Right lung (tissue), 10 donors: ENCODE results near the gene MS4A8. TPM values are rescaled to one million over a fixed set of nuclear protein-coding genes. Genes with fewer than 3 reads are reported as not detected.
"Not testable (repeated sequence)": the region's sequence is repeated elsewhere in the genome, so short reads cannot be mapped to it uniquely, and the experiment has no call there.

Source experiments
- DNase-seq, 2 donors: peaks; one replicate each; pipeline ENCODE4 v3.0.0-alpha.2; 2013
- long read RNA-seq, 8 donors: transcript quantifications; one replicate each; lab custom pipeline, GENCODE V29; 2026
- polyA plus RNA-seq, 5 donors: library from polyadenylated mRNA; unstranded; fragments of 120-200 nt; gene quantifications; one replicate each; pipeline versions ENCODE4 v1.2.1 to v1.2.3, GENCODE V29; 2013; ENCODE audit warnings: inconsistent platforms in 1 of 5, low replicate concordance in 1 of 5; ENCODE audit not compliant: insufficient read length in 5 of 5, insufficient read depth in 1 of 5

Gene MS4A8, protein sequence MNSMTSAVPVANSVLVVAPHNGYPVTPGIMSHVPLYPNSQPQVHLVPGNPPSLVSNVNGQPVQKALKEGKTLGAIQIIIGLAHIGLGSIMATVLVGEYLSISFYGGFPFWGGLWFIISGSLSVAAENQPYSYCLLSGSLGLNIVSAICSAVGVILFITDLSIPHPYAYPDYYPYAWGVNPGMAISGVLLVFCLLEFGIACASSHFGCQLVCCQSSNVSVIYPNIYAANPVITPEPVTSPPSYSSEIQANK
- polyA plus RNA-seq, result 10 to 100 TPM in 4 of 5 donors, 1 to 10 TPM in 1; 6.7 to 19.3 (median 13.2) TPM
- long read RNA-seq, donor 1, transcript MS4A8-201 (7 exons, 1,353 nt), result major isoform, 6 of 8 reads
- long read RNA-seq, donor 1, partial matches to known transcripts, result 0 of 8 reads
- long read RNA-seq, donor 1, other reads (novel, unspliced or antisense), result 0 of 8 reads
- long read RNA-seq, donor 2, partial matches to known transcripts, result 0 of 1 reads
- long read RNA-seq, donor 2, other reads (novel, unspliced or antisense), result 0 of 1 reads
- long read RNA-seq, donor 3, partial matches to known transcripts, result 0 of 4 reads
- long read RNA-seq, donor 3, other reads (novel, unspliced or antisense), result 0 of 4 reads
- long read RNA-seq, donor 4, partial matches to known transcripts, result 0 of 3 reads
- long read RNA-seq, donor 4, other reads (novel, unspliced or antisense), result 0 of 3 reads
- long read RNA-seq, donor 5, partial matches to known transcripts, result 0 of 3 reads
- long read RNA-seq, donor 5, other reads (novel, unspliced or antisense), result 0 of 3 reads
- long read RNA-seq, donor 6, transcript MS4A8-201 (7 exons, 1,353 nt), result major isoform, 6 of 7 reads
- long read RNA-seq, donor 6, partial matches to known transcripts, result 0 of 7 reads
- long read RNA-seq, donor 6, other reads (novel, unspliced or antisense), result 0 of 7 reads
- long read RNA-seq, donor 7, partial matches to known transcripts, result 0 of 3 reads
- long read RNA-seq, donor 7, other reads (novel, unspliced or antisense), result 0 of 3 reads
- long read RNA-seq, donor 8, result 0 reads

DNA sequence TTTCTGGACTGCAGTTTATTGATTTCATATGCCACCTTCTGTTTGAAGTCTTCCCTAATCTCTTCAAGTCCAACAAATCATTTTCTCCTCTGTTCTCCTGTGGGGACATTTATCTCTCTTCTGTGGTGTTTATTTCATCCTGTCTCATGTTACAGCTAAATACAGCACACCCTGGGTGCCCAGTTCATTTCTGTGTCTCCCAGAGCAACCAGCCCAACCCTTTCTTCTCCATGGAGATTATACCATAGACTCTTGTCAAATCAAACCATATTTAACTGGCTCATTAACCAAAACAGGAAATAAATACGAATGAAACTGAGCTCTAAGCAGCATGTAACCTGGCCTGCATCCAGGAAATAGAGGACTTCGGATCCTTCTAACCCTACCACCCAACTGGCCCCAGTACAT is at the start of gene MS4A8:
MS4A8 (plus strand) TSS at position 329 of the 408 bp plus-strand sequence. CDS start 1,249 bp downstream, outside the sequence.
- no peak for DNase-seq

GRCh38 chr11:60657888-60658287 is 41.5 kb upstream of the MS4A8 start:
- DNase-seq, result peak; percentile 14 to 25

DNA sequence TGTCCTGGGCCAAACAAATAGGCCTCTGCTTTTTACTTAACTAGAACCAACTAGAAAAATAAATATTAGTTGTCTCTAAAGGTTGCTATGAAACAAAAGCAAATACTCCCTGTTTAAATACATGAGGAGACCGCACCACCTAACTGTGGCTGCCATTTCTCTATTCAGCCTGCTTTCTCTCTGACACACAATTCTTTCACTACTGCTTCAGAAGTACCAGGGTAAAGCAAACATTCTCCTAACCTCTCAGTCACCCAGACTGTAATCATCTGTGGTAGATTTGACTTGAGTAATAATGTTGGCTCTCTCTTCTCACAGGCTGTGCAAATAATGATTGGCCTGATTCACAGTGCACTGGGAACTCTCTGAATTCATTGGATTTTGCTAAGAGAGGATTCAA is 41.0 kb upstream of the MS4A8 start:
- peak; percentile 29 to 36 for DNase-seq

DNA sequence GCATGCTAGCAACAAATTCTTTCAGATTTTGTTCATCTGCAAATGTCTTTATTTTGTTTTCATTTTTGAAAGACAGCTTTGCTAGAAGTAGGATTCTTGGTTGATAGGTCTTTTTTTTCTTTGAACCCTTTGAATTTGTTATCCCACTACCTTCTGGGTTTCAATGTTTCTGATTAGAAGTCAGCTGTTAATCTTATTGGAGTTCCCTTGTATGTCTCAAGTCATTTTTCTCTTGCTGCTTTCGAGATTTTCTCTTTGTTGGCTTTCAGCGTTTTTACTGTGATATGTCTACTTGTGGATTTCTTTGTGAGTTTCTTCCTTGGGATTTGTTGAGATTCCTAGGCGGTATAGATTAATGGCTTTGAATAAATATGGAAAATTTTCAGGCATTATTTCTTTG is 27.2 kb upstream of the MS4A8 start:
- DNase-seq, result no peak

- DNase-seq, result not testable (repeated sequence)
Observed at GRCh38 chr11:60678231-60678630, 21.2 kb upstream of the MS4A8 start.

- DNase-seq, result no peak
Observed at GRCh38 chr11:60679879-60680278, 19.5 kb upstream of the MS4A8 start.

GRCh38 chr11:60680455-60681119 is 18.8 kb upstream of the MS4A8 start:
- no peak for DNase-seq

DNA sequence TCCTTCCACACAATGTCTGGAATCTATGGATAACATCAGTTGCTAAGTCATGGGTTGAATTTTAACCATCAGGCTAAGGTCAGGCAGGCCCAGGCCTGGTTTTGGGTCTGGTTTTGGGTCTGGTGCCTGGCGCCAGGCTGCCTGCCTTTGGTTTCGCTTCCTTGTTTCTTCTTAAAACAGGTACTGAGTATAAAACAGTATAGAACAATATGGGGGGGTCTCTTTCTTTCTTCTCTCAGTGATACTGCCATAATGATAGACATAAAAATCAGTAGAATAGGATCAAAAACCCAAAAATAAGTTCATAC is 14.9 kb upstream of the MS4A8 start:
- DNase-seq, result not testable (repeated sequence)

GRCh38 chr11:60691661-60692060 is 7.8 kb upstream of the MS4A8 start:
- DNase-seq, result no peak

GRCh38 chr11:60699936-60700335 is 524 bp downstream of the MS4A8 start:
- no peak for DNase-seq

GRCh38 chr11:60700689-60701468 is 1.5 kb downstream of the MS4A8 start:
- peak; percentile 35 to 45 for DNase-seq

- no peak for DNase-seq
Observed at GRCh38 chr11:60701469-60701818, 2.0 kb downstream of the MS4A8 start.

GRCh38 chr11:60703374-60703773 is 4.0 kb downstream of the MS4A8 start:
- DNase-seq, result no peak

GRCh38 chr11:60705895-60706294 is 6.5 kb downstream of the MS4A8 start:
- DNase-seq, result no peak

GRCh38 chr11:60706931-60707330 is 7.5 kb downstream of the MS4A8 start:
- no peak for DNase-seq

DNA sequence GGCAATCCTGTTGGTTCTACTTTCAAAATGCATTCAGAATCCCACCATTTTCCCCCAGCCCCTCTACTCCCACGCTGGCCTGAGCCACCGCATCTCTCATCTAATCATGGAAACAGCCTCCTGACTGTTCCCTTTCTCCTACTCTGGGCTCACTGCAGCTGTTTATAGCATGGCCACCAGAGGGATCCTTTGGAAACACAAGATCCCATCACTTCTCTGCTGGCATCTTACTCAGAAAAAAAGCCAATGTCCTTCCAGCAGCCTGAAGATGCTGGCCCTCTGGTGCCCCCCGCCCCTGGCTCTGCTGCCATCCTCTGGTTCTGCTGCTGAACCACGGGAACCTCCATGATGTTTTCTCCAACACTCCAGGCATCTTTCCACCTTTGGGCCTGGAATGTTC is 11.1 kb downstream of the MS4A8 start:
- no peak for DNase-seq

- DNase-seq, result no peak
Observed at GRCh38 chr11:60711276-60711675, 11.9 kb downstream of the MS4A8 start.

GRCh38 chr11:60713423-60713822 is 14.0 kb downstream of the MS4A8 start:
- DNase-seq, result not testable (repeated sequence)

DNA sequence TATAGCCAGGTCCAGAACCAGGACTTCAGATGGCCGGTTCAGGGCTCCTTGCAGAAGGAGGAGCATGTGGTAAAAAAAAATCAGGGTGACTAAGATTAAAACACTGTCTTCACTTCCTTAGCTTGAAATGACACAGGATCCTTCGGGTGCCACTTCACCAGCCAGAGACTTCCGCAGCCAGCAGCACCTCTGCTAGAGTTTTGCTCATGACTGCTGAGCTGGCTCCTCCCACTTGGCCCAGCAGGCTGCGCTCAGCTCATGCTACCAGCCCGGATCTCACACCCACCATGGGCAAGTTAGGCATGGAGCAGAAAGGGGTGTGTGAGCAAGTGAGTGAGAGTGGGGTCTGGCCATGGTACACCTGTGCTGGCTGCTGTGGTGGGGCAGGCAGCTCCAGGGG is 18.5 kb downstream of the MS4A8 start:
- no peak for DNase-seq

DNA sequence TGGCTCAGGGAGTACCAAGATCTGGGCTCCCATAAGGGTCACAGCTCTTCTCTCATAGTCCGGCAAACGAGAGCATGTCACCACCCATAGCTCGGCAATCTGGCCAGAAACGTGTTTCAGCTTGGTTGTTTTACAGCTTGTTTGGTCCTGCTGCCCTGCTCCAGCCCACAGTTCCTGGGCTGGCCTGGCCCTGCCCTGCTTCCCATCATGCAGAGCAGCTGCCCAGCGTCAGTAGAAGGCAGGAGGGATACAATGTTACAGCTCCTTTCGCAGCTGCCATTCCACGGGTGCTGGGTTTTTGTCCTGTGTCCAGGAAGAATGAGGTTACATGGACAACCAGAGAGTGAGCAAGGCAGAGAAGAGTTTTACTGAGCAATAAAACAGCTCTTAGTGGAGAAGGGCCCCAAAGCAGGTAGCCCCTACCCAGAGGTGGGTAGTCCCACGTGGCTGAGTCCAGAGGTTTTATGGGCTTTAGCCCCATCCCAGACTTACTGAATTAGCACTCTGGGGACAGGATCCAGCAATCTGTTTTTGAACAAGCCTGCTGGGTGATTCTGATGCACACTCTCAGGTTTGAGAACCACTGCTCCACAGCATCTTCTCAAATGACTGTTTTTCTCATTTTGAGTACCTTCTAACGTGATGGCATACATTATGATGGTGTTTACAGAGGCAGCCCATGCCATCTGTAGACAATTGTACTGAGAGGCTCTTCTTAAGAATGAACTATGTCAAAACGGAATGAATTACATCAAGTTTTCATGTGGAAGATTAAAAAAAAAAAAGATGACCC is 19.3 kb downstream of the MS4A8 start:
- no peak for DNase-seq
